Measurements from ENCODE around the gene ATP6V0D1. TPM values are rescaled to one million over a fixed set of nuclear protein-coding genes. Genes with fewer than 3 reads are reported as not detected.
A peak's percentile ranks its signal among the peaks of the same experiment; 100 is the strongest.

Gene ATP6V0D1
- total RNA-seq, 3 donors from 2014 or later, result 101 to 122 (median 104) TPM

GRCh38 chr16:67412294-67412693 is 68.7 kb downstream of the ATP6V0D1 start:
- H3K27ac ChIP-seq, result peak overlapping the region in 1 of 2 donors; percentile 6
- H3K4me3 ChIP-seq, result no peak overlapping the region
- no peaks in the 10 kb centered on the region for H3K9me3 ChIP-seq
- no peaks in the 10 kb centered on the region for H3K4me1 ChIP-seq
- no peak for DNase-seq (ENCODE audit: low spot score in 2 of 2)
- no peak for TF ChIP-seq POLR2A (IDR thresholded peaks at IDR 0.05)
- TF ChIP-seq POLR2AphosphoS5 (IDR thresholded peaks at IDR 0.05), result no peak
- TF ChIP-seq, protein P1, sequence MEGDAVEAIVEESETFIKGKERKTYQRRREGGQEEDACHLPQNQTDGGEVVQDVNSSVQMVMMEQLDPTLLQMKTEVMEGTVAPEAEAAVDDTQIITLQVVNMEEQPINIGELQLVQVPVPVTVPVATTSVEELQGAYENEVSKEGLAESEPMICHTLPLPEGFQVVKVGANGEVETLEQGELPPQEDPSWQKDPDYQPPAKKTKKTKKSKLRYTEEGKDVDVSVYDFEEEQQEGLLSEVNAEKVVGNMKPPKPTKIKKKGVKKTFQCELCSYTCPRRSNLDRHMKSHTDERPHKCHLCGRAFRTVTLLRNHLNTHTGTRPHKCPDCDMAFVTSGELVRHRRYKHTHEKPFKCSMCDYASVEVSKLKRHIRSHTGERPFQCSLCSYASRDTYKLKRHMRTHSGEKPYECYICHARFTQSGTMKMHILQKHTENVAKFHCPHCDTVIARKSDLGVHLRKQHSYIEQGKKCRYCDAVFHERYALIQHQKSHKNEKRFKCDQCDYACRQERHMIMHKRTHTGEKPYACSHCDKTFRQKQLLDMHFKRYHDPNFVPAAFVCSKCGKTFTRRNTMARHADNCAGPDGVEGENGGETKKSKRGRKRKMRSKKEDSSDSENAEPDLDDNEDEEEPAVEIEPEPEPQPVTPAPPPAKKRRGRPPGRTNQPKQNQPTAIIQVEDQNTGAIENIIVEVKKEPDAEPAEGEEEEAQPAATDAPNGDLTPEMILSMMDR (IDR thresholded peaks at IDR 0.05), result no peak
- no peaks in the 10 kb centered on the region for H3K36me3 ChIP-seq
- intact Hi-C loops (cut with DNase I; ENCODE audit: low total_unique reads), result loop anchor here (10.0 kb wide), 1 partner anchor 237 kb away; the partner anchor contains the start of gene NOL3
- H3K27me3 ChIP-seq, result no peaks in the 10 kb centered on the region

DNA sequence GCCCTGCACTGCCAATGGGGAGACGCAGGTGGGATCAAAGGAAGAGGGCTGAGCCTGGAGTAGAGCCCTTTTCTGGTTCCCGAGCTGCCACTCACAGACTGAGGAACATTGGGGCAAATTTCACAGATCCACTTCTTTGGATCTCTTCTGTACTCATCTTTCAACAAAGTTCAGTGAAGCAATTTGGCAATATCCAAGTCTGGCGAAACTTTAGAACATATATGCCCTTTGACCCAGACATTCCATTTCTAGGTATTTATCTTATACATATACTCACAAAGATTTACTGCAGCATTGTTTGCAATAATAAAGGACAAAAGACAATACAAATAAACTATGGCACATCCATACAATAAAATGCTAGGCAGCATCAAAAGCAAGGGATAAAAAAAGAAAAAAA is 69.6 kb downstream of the ATP6V0D1 start:
- Histone ChIP-seq H3K27ac (no peak overlapping the region), H3K9me3 (no peaks in the 10 kb centered on the region), H3K36me3 (no peaks in the 10 kb centered on the region), H3K27me3 (no peaks in the 10 kb centered on the region), H3K4me1 (no peaks in the 10 kb centered on the region), H3K4me3 (no peak overlapping the region)
- intact Hi-C loops (cut with DNase I; ENCODE audit: low total_unique reads), result loop anchor here (10.0 kb wide), 1 partner anchor 237 kb away; the partner anchor contains the start of gene NOL3
- TF ChIP-seq POLR2AphosphoS5 (IDR thresholded peaks at IDR 0.05) (no peak), POLR2A (IDR thresholded peaks at IDR 0.05) (no peak)
- TF ChIP-seq, protein P1 (IDR thresholded peaks at IDR 0.05), result no peak
- DNase-seq (ENCODE audit: low spot score in 2 of 2), result no peak

DNA sequence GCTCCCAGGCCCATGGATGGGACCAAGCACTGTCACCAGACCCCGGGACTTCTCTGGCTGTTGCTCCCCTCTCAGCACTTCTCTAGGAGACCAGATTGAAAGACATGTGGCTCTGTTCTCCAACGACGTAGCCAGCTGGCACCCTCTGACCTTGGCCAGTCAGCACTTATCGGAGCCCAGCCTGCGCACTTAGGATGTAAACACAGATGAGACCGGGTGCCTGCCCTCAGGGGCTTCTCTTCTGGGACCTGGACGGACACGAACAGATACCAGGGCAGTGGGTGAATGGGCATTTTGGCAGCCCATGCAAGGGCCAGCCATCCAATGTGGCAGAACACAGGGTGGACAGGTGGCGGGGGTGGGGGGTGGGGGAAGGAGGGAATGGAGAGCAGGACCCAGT is 71.3 kb downstream of the ATP6V0D1 start:
- H3K27me3 ChIP-seq, result no peaks in the 10 kb centered on the region
- H3K9me3 ChIP-seq, result no peaks in the 10 kb centered on the region
- intact Hi-C loops (cut with DNase I; ENCODE audit: low total_unique reads), result loop anchor here (1.0 to 10.0 kb wide), 2 partner anchors 24 to 235 kb away; partner anchors contain the start of gene NOL3
- DNase-seq (ENCODE audit: low spot score in 2 of 2), result no peak
- H3K36me3 ChIP-seq, result no peaks in the 10 kb centered on the region
- no peak overlapping the region for H3K27ac ChIP-seq
- TF ChIP-seq POLR2A (IDR thresholded peaks at IDR 0.05) (no peak), POLR2AphosphoS5 (IDR thresholded peaks at IDR 0.05) (no peak)
- TF ChIP-seq, protein P1 (IDR thresholded peaks at IDR 0.05), result no peak
- H3K4me1 ChIP-seq, result peaks cover 0 to 10% of the 10 kb centered on the region in 2 donors
- H3K4me3 ChIP-seq, result no peak overlapping the region

DNA sequence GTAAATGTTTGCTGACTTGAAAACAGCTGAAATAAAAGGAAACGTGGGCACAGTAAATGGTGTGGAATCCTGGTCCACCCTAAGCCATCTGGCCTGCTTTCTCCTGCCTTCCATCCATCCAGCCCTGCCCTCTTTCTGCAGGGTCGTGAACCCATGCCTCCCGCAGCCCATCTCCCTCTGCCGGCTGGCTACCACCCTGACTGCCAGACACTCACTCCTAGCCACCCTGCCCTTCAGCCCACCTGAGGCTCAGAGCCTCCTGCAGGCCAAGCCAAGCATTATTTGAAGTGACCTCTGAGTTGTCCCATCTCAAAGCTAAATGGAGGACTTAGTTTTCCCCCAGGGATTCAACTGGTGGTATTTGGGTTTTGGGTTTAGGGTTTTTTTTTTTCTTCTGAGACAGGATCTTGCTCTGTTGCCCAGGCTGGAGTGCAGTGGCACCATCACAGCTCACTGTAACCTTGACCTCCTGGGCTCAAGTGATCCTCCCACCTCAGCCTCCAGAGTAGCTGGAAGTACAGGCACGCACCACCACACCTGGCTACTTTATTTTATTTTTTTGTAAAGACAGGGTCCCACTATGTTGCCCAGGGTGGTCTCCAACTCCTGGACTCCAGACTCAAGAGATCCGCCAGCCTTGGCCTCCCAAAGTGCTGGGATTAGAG is 73.0 kb downstream of the ATP6V0D1 start:
- no peaks in the 10 kb centered on the region for H3K36me3 ChIP-seq
- H3K4me3 ChIP-seq, result no peak overlapping the region
- no peaks in the 10 kb centered on the region for H3K27me3 ChIP-seq
- TF ChIP-seq, protein P1 (IDR thresholded peaks at IDR 0.05), result no peak
- TF ChIP-seq POLR2A (IDR thresholded peaks at IDR 0.05) (no peak), POLR2AphosphoS5 (IDR thresholded peaks at IDR 0.05) (no peak)
- H3K9me3 ChIP-seq, result no peaks in the 10 kb centered on the region
- intact Hi-C loops (cut with DNase I; ENCODE audit: low total_unique reads), result no loop called here
- no peak for DNase-seq (ENCODE audit: low spot score in 2 of 2)
- peaks cover 7 to 19% of the 10 kb centered on the region in 2 donors for H3K4me1 ChIP-seq
- peak overlapping the region; percentile 98 for H3K27ac ChIP-seq

DNA sequence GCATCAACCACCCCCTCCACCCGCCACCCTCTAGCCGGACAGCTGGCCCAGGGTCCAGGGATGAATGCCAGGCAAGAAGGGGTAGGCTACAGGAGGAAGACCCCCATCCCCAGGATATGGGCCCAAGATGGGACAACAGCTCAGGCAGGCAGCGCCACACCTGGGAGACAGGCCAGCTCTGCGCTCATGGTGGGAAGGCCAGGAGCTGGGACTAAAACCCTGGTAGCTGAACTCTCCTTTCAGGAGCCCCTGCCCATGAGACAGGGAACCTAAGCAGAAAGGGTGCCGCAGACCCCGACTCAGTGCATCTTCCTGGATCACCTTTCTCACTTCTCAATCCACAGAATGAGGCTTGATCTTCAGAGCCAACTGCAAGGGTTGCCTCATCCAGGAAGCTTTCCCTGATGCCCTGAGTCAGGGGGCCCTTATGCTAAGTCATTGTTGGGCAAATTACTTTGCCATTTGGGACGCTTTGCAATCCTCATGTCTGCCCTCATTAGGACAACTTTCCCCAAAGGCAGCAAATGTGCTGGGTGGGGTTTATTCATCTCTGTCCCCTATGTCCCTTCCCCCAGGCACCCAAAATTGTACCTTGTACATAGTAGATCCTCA is 73.7 kb downstream of the ATP6V0D1 start:
- Histone ChIP-seq H3K36me3 (no peaks in the 10 kb centered on the region), H3K9me3 (no peaks in the 10 kb centered on the region), H3K4me1 (peaks cover 7 to 19% of the 10 kb centered on the region in 2 donors), H3K27ac (peak overlapping the region; percentile 98), H3K27me3 (no peaks in the 10 kb centered on the region), H3K4me3 (no peak overlapping the region)
- TF ChIP-seq, protein P1 (IDR thresholded peaks at IDR 0.05), result no peak
- TF ChIP-seq POLR2AphosphoS5 (IDR thresholded peaks at IDR 0.05) (no peak), POLR2A (IDR thresholded peaks at IDR 0.05) (no peak)
- intact Hi-C loops (cut with DNase I; ENCODE audit: low total_unique reads), result no loop called here
- DNase-seq (ENCODE audit: low spot score in 2 of 2), result no peak
